Upper lobe of left lung (tissue), 4 donors: ENCODE results near the gene CBX6.

Experiments used
- EP300 ChIP-seq, 4 donors: sonication (generic); formaldehyde crosslinking; IDR thresholded peaks; one replicate each; pipeline ENCODE4 v1.5.1; 2017; ENCODE audit warnings: antibody characterized with exemption in 4 of 4, control low read depth in 2 of 4
- POLR2A ChIP-seq, 4 donors: fragments of 450-650 bp; IDR thresholded peaks; one replicate each; pipeline ENCODE4 v1.5.1; 2016 to 2017; ENCODE audit warnings: antibody characterized with exemption in 4 of 4, mild to moderate bottlenecking in 2 of 4

DNA sequence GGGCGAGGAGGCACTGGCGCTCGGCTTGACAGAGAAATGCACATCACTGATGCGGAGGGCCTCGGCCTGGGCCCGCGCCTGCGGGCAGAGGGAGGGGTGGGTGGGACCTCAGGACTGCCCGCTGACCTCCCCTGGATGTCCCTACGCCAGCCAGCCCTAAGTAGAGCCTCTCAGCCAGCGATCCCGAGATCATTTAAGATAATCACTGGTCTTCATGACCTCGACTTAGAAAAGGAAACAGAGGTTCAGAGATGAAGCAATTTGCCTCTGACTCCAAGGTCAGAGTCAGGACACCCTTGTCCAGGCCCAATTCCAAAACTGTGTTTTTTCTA, 4.9 kb downstream of the CBX6 start:
- TF ChIP-seq POLR2A (IDR thresholded peaks at IDR 0.05) (no peak), EP300 (IDR thresholded peaks at IDR 0.05) (no peak)
